Activated naive CD8-positive, alpha-beta T cell treated with anti-CD3 and anti-CD28 coated beads, Interleukin-2, amount 50 U/mL, for 24 hours (primary cell): ENCODE results near the gene BCL2L15.

ENCODE experiments used
- ATAC-seq: fragments of 150-1000 bp; cut with Tn5 transposase; one replicate; pipeline ENCODE4 v1.10.0; 2021
- DNase-seq: peaks from one replicate; pipeline ENCODE4 v3.0.0; 2021
- H3K27ac Mint-ChIP-seq: one replicate; pipeline ENCODE4 v1.8.0; 2021; ENCODE audit warnings: mild to moderate bottlenecking, mixed read lengths
- H3K27me3 Mint-ChIP-seq: one replicate; pipeline ENCODE4 v1.8.0; 2021; ENCODE audit warnings: mixed read lengths
- H3K36me3 Mint-ChIP-seq: one replicate; pipeline ENCODE4 v1.8.0; 2021; ENCODE audit warnings: low read depth, mixed read lengths
- H3K4me1 Mint-ChIP-seq: one replicate; pipeline ENCODE4 v1.8.0; 2021; ENCODE audit warnings: mixed read lengths
- H3K4me3 Mint-ChIP-seq: one replicate; pipeline ENCODE4 v1.8.0; 2021; ENCODE audit warnings: mild to moderate bottlenecking, moderate library complexity, mixed read lengths
- H3K9me3 Mint-ChIP-seq: one replicate; pipeline ENCODE4 v1.8.0; 2021; ENCODE audit warnings: mixed read lengths

The BCL2L15 gene

DNA sequence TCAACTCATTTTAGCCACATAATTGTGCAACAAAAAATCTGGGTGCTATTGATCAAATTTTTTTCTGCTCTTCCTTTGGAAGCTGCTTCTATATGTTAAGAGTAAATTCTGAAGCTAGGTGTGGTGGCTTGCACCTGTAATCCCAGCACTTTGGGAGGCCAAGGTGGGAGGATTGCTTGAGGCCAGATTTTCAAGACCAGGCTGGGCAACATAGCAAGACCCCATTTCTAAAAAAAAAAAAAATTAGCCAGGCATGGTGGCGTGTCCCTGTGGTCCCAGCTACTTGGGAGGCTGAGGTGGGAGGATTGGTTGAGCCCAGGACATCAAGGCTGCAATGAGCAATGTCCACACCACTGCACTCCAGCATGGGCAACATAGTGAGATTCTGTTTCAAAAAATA, 50.8 kb downstream of the BCL2L15 start:
- DNase-seq (no peak), ATAC-seq (no peak)
- no peak overlapping the region for H3K27ac Mint-ChIP-seq
- H3K36me3 Mint-ChIP-seq: peaks cover 46% of the 10 kb centered on the region
- peaks cover 6% of the 10 kb centered on the region for H3K4me1 Mint-ChIP-seq
- no peaks in the 10 kb centered on the region for H3K9me3 Mint-ChIP-seq
- no peak overlapping the region for H3K4me3 Mint-ChIP-seq
- no peaks in the 10 kb centered on the region for H3K27me3 Mint-ChIP-seq

DNA sequence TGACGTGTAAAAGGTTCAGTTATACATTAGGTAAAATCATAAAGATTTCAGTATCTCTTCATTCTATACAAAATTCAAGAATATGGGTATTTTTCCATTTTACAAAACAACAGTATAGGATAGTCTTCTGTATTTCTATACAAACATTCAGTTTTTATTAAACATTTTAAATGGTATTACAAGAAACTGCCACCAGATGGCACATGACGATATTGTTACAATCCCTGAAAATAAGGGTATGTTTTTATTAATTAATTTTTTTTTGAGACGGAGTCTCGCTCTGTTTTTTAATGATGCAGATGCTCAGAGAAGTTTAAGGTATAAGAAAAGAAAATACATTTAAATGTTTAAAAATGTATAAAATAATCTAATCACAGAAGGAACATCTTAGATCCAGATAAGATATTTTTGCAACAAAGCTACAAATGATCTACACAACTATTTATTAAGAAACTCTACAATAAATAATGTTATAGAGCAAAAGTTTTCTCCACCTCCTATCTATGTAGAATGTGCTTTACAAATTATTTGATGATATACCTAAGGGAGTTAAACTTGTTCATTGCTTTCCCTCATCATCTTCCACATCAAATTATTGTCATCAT, 51.6 kb downstream of the BCL2L15 start:
- H3K27me3 Mint-ChIP-seq: no peaks in the 10 kb centered on the region
- H3K9me3 Mint-ChIP-seq: no peaks in the 10 kb centered on the region
- no peak overlapping the region for H3K27ac Mint-ChIP-seq
- no peak for ATAC-seq
- H3K4me1 Mint-ChIP-seq: peaks cover 6% of the 10 kb centered on the region
- H3K36me3 Mint-ChIP-seq: peaks cover 45% of the 10 kb centered on the region
- H3K4me3 Mint-ChIP-seq: no peak overlapping the region
- DNase-seq: no peak

DNA sequence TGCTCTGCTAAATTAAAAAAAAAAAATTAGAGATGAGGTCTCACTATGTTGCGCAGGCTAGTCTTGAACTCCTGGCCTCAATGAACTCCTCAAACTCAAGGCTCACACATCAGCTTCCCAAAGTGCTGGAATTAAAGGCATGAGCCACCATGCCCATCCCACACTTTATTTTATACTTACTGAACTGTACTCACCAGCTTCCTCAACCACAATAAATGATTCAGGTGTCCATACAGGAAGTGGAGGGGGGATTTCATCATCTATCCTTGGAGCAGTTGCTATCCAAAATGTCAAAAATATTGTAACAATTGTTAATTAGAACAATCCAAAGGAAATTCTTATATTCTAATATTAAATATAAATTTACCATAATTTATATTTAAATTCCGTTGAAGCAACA, 52.7 kb downstream of the BCL2L15 start:
- no peak for ATAC-seq
- Mint-ChIP-seq H3K4me3 (no peak overlapping the region), H3K27ac (no peak overlapping the region), H3K36me3 (peaks cover 46% of the 10 kb centered on the region), H3K4me1 (peaks cover 6% of the 10 kb centered on the region), H3K9me3 (no peaks in the 10 kb centered on the region), H3K27me3 (no peaks in the 10 kb centered on the region)
- DNase-seq: no peak
